Kidney (tissue), 14 donors: ENCODE data around the gene NRG3. TPM values are rescaled to one million over a fixed set of nuclear protein-coding genes. Genes with fewer than 3 reads are reported as not detected.

Experiments
- DNase-seq, 5 donors: peaks; one replicate each; pipeline ENCODE4 v3.0.0-alpha.2; 2013 to 2020
- FAIRE-seq: peaks from 2 replicates; lab custom pipeline; 2012; peaks lifted over from hg19 to GRCh38; lab: Jason Lieb, UNC
- H3K27ac ChIP-seq, 2 donors: one replicate each; pipeline ENCODE4 v1.7.0; 2013; ENCODE audit warnings: low read depth in 2 of 2, low read length in 2 of 2, inconsistent platforms in 1 of 2
- H3K27me3 ChIP-seq: one replicate; pipeline ENCODE4 v1.7.1; 2013; ENCODE audit warnings: low read length, inconsistent platforms; ENCODE audit not compliant: control insufficient read depth, insufficient read depth
- H3K36me3 ChIP-seq, 3 donors: one replicate each; pipeline versions ENCODE4 v1.7.0 to v1.7.1; 2013; ENCODE audit warnings: low read length in 3 of 3, control low read depth in 1 of 3, inconsistent platforms in 1 of 3; ENCODE audit not compliant: insufficient read depth in 3 of 3, control insufficient read depth in 2 of 3
- H3K4me1 ChIP-seq, 3 donors: one replicate each; pipeline versions ENCODE4 v1.7.0 to v1.7.1; 2013; ENCODE audit warnings: low read length in 3 of 3, inconsistent platforms in 1 of 3, low read depth in 1 of 3; ENCODE audit not compliant: control insufficient read depth in 2 of 3, insufficient read depth in 2 of 3
- H3K4me3 ChIP-seq, 3 donors: one replicate each; pipeline versions ENCODE4 v1.7.0 to v1.8.1; 2013; ENCODE audit warnings: low read length in 3 of 3, control low read depth in 1 of 3, inconsistent platforms in 1 of 3
- H3K9ac ChIP-seq, 3 donors: one replicate each; pipeline versions ENCODE4 v1.7.0 to v1.7.1; 2013; ENCODE audit warnings: low read length in 3 of 3, control low read depth in 1 of 3, inconsistent platforms in 1 of 3
- H3K9me3 ChIP-seq, 3 donors: one replicate each; pipeline versions ENCODE4 v1.7.0 to v1.7.1; 2013; ENCODE audit warnings: low read length in 3 of 3, control low read depth in 1 of 3, inconsistent platforms in 1 of 3; ENCODE audit not compliant: control insufficient read depth in 2 of 3, insufficient read depth in 1 of 3
- CTCF ChIP-seq: IDR thresholded peaks from 3 replicates; pipeline ENCODE4 v1.5.1; 2012; ENCODE audit warnings: mild to moderate bottlenecking, moderate library complexity, borderline replicate concordance; ENCODE audit not compliant: insufficient read depth; ENCODE audit errors: extremely low read depth
- intact Hi-C: fragments of 100-400 bp; cut with DNase I; formaldehyde crosslinking; loops from one replicate; pipeline ENCODE4 v1.11.1; 2022
- polyA plus RNA-seq: library from polyadenylated mRNA; stranded (reverse); fragments of 350-450 nt; fragmentation: Illumina TruSeq; extraction: RNeasy Lipid Tissue Mini Kit (QIAGEN cat#74804); gene quantifications from one replicate; pipeline ENCODE4 v1.2.3, GENCODE V29; 2014; ENCODE audit warnings: low read depth, low replicate concordance; ENCODE audit not compliant: insufficient read depth
- total RNA-seq: library from RNA; stranded (reverse); fragmentation: NEBNext Ultra II Directional; extraction: Animal tissue kit (Norgen Biotek cat#: 25700); gene quantifications from one replicate; pipeline ENCODE4 v1.2.1, GENCODE V29; 2021
- donor health status: control.
- donor health status: control.
- donor health status: control.
- donor health status: control.
- donor health status: control.
- donor health status: DM: yes; HTN: yes; CAD: no.
- donor health status: Normal renal cell carcinoma (clear cell type).

NRG3 gene
- total and polyA plus RNA-seq, 2 donors from 2014 or later = 0.62 to 5.4 TPM

- no peak for FAIRE-seq
- H3K9me3 ChIP-seq = no peaks in the 10 kb centered on the region
- no peak for TF ChIP-seq CTCF
- H3K9ac ChIP-seq = no peak overlapping the region
- H3K27me3 ChIP-seq = no peaks in the 10 kb centered on the region
- intact Hi-C loops = no loop called here
- H3K4me3 ChIP-seq = no peak overlapping the region
- DNase-seq = no peak
- H3K36me3 ChIP-seq = no peaks in the 10 kb centered on the region
- H3K27ac ChIP-seq = no peak overlapping the region
- no peaks in the 10 kb centered on the region for H3K4me1 ChIP-seq
Observed at GRCh38 chr10:82821043-82821442, 946.0 kb downstream of the NRG3 start.

GRCh38 chr10:82826132-82826531, 951.1 kb downstream of the NRG3 start:
- DNase-seq (no peak), FAIRE-seq (no peak)
- no peaks in the 10 kb centered on the region for H3K36me3 ChIP-seq
- no peaks in the 10 kb centered on the region for H3K9me3 ChIP-seq
- no peak overlapping the region for H3K4me3 ChIP-seq
- intact Hi-C loops = no loop called here
- TF ChIP-seq CTCF = no peak
- no peak overlapping the region for H3K27ac ChIP-seq
- no peaks in the 10 kb centered on the region for H3K4me1 ChIP-seq
- no peaks in the 10 kb centered on the region for H3K27me3 ChIP-seq
- no peak overlapping the region for H3K9ac ChIP-seq

- DNase-seq = no peak
- no peaks in the 10 kb centered on the region for H3K27me3 ChIP-seq
- FAIRE-seq = no peak
Observed at GRCh38 chr10:82827901-82828300, 952.9 kb downstream of the NRG3 start.

More at GRCh38 chr10:82827901-82828300, 952.9 kb downstream of the NRG3 start:
- TF ChIP-seq CTCF = no peak
- intact Hi-C loops = no loop called here
- no peak overlapping the region for H3K9ac ChIP-seq
- H3K4me1 ChIP-seq = no peaks in the 10 kb centered on the region
- no peaks in the 10 kb centered on the region for H3K9me3 ChIP-seq
- no peak overlapping the region for H3K4me3 ChIP-seq
- H3K36me3 ChIP-seq = no peaks in the 10 kb centered on the region
- H3K27ac ChIP-seq = no peak overlapping the region
